WTC11 (cell line): ENCODE results near the gene CCDC124.

Experiments
- ATF3 ChIP-seq: sonication (generic); formaldehyde crosslinking; conservative IDR thresholded peaks from 2 replicates; pipeline ENCODE4 v1.8.1; 2022; ENCODE audit warnings: mild to moderate bottlenecking, missing genetic modification reagents
- CREB1 ChIP-seq: sonication (generic); formaldehyde crosslinking; IDR thresholded peaks from 2 replicates; pipeline ENCODE4 v1.8.0; 2023; ENCODE audit warnings: mild to moderate bottlenecking, missing genetic modification reagents
- CREM ChIP-seq: sonication (generic); formaldehyde crosslinking; IDR thresholded peaks from 2 replicates; pipeline ENCODE4 v1.8.1; 2022; ENCODE audit warnings: mild to moderate bottlenecking, missing genetic modification reagents, moderate library complexity
- CTCF ChIP-seq: fragments of 200-600 bp; IDR thresholded peaks from 2 replicates; pipeline ENCODE4 v1.8.0; 2022; ENCODE audit warnings: antibody characterized with exemption
- FOXK1 ChIP-seq: sonication (generic); formaldehyde crosslinking; IDR thresholded peaks from 2 replicates; pipeline ENCODE4 v1.8.0; 2022; ENCODE audit warnings: mild to moderate bottlenecking, moderate library complexity, missing genetic modification reagents
- FOXP1 ChIP-seq: sonication (generic); formaldehyde crosslinking; IDR thresholded peaks from 2 replicates; pipeline ENCODE4 v1.8.0; 2022; ENCODE audit warnings: missing genetic modification reagents, mild to moderate bottlenecking, moderate library complexity, borderline replicate concordance
- IRF2 ChIP-seq: sonication (generic); formaldehyde crosslinking; IDR thresholded peaks from 2 replicates; pipeline ENCODE4 v1.8.0; 2022; ENCODE audit warnings: low read depth, missing genetic modification reagents, borderline replicate concordance
- JAZF1 ChIP-seq: fragments of 250-450 bp; sonication (Bioruptor Pico); IDR thresholded peaks from 2 replicates; pipeline ENCODE4 v1.9.0; 2021; ENCODE audit warnings: moderate library complexity, mild to moderate bottlenecking, inconsistent platforms
- MYBL2 ChIP-seq: sonication (generic); formaldehyde crosslinking; IDR thresholded peaks from 2 replicates; pipeline ENCODE4 v1.8.1; 2023; ENCODE audit warnings: mild to moderate bottlenecking, moderate library complexity, missing genetic modification reagents
- NFYB ChIP-seq: sonication (generic); formaldehyde crosslinking; conservative IDR thresholded peaks from 2 replicates; pipeline ENCODE4 v1.8.0; 2022; ENCODE audit warnings: low read depth, missing genetic modification reagents
- ZMAT4 ChIP-seq: fragments of 250-450 bp; sonication (Bioruptor Pico); IDR thresholded peaks from 2 replicates; pipeline ENCODE4 v1.9.0; 2021; ENCODE audit warnings: mild to moderate bottlenecking
- ZNF423 ChIP-seq: fragments of 250-450 bp; sonication (Bioruptor Pico); IDR thresholded peaks from 2 replicates; pipeline ENCODE4 v2.1.2; 2022; ENCODE audit warnings: mild to moderate bottlenecking, moderate library complexity
- TF ChIP-seq, protein P1 (sequence below): sonication (generic); formaldehyde crosslinking; IDR thresholded peaks from 2 replicates; pipeline ENCODE4 v1.8.1; 2023; ENCODE audit warnings: mild to moderate bottlenecking, moderate library complexity, missing genetic modification reagents

DNA sequence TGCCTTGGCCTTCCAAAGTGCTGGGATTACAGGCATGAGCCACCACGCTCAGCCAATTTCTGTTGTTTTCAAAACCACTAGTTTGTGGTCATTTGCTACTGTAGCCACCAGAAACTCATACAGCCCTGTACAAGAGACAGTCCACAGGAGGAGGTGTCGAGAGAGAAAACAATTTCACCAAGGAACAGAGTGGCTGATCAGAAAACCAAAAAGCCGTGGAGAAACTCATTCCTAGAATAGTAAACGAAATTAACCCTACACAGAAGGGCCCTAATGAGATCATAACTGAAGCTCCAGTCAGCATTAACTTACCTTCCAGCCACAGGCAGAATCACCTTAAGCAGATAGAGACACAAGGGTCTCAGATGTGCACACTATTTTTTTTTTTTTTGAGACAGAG, 3.8 kb upstream of the CCDC124 start:
- TF ChIP-seq ZNF423 (CRISPR knock-in tag) = no peak
- TF ChIP-seq CTCF = no peak
- TF ChIP-seq MYBL2 (CRISPR knock-in tag) = no peak
- TF ChIP-seq NFYB (CRISPR knock-in tag) = no peak
- no peak for TF ChIP-seq JAZF1 (CRISPR knock-in tag)
- no peak for TF ChIP-seq ZMAT4
- TF ChIP-seq IRF2 (CRISPR knock-in tag) = no peak
- no peak for TF ChIP-seq ATF3 (CRISPR knock-in tag)
- TF ChIP-seq, protein P1, sequence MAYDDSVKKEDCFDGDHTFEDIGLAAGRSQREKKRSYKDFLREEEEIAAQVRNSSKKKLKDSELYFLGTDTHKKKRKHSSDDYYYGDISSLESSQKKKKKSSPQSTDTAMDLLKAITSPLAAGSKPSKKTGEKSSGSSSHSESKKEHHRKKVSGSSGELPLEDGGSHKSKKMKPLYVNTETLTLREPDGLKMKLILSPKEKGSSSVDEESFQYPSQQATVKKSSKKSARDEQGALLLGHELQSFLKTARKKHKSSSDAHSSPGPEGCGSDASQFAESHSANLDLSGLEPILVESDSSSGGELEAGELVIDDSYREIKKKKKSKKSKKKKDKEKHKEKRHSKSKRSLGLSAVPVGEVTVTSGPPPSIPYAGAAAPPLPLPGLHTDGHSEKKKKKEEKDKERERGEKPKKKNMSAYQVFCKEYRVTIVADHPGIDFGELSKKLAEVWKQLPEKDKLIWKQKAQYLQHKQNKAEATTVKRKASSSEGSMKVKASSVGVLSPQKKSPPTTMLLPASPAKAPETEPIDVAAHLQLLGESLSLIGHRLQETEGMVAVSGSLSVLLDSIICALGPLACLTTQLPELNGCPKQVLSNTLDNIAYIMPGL = no peak
- no peak for TF ChIP-seq CREM (CRISPR knock-in tag)
- no peak for TF ChIP-seq FOXK1
- TF ChIP-seq FOXP1 (CRISPR knock-in tag) = no peak
- no peak for TF ChIP-seq CREB1 (CRISPR knock-in tag)
